ENCODE results near the gene PEAR1. TPM values are rescaled to one million over a fixed set of nuclear protein-coding genes. Genes with fewer than 3 reads are reported as not detected.
"Not testable (repeated sequence)": the region's sequence is repeated elsewhere in the genome, so short reads cannot be mapped to it uniquely, and the experiment has no call there.

PEAR1 gene
- total RNA-seq, 1 donor from 2014 or later, result 0.31 TPM

GRCh38 chr1:156921053-156921529 is 27.6 kb downstream of the PEAR1 start:
- DNase-seq, result no peak

DNA sequence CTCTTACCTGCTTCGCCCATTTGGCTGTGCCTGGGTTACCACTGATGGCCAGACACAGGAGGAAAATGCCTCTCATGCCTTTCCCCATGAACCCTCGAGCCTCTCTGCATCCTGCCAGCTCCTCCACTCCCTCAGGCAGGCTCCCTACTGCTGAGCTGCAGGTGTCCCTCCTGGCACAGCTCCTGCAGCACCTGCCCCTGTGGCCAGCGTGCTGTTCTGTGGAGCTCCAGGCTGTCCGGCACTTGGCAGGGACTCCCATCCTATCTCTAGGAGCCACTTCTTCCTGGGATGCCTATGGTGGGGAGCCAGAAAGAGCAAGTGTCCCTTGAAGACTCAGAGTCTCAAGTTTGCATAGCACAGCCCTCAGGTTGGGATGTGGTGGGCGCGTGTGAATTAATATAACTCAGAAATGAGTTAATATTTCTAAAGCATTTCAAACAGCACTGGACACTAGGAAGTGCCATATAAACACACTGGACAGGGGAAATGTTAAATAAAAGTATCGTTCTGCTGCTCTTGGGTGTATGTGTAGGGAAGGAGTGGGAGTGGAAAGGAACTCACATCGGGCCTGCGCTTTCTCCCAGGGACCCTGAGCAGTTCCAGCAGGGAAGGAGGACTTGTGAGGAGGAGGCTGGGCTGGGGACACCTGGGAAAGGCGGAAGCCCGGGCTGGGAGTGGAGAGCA is 29.6 kb downstream of the PEAR1 start:
- DNase-seq, result no peak

DNA sequence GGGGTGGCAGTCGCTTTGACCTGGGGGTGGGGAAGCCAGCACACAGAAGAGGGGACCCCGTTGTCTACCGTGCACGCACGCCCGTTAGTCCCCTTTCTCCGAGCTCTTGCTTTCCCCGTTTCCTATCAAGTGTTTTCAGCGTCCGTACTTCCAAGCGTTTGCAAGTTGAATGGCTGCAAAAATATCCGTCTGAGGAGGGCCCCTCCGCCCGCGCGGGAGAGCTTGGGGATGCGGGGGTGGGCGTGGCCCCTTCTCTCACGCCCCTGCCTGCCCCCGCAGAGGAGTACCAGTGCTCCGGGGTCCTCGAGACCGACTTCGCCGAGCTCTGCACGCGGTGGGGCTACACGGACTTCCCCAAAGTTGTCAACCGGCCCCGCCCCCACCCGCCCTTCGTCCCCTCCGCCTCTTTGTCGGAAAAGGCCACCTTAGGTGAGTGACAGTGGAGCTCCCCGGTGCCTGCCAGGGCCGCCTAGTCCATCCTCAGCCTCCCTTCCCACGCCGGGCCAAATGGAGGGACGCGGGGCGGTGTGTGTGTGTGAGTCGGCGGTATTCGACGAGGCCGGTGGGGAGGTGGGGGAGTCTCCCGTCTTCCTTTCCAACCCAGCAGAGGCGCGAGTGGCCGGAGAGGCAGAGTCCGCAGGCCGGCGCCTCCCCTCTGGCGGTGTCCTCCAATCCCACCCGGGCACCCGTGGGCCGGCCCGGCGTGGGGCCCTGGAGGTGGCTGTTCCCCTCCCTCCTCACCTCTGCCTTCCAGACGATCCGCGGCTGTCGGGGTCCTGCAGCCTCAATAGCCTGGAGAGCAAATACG is 30.4 kb downstream of the PEAR1 start:
- no peak for DNase-seq

DNA sequence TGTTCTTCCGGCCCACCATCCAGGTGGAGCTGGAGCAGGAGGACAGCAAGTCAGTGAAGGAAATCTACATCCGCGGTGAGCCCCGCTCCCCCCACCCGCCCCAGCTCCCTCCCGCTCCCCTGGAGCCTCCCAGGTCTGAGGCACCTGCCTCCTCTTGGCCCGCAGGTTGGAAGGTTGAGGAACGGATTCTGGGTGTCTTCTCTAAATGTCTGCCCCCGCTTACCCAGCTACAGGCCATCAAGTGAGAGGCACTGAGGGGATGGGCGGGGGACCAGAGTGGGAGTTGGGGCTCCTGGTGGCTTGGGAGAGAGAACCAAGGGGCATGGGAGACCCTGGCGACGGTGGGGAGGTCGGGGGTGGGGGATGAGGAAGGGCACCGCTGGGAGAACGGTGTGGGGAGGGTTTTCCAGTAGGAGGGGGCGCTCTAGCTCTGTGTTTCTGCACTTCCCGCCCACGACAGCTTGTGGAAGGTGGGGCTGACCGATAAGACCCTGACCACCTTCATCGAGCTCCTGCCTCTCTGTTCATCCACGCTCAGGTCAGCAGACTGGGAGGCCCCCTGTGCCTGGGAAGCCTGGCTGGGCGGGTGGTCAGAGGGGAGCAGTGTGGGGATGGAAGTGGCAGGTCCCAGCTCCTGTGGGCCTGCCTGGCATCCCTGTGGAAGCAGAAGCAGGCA is 31.1 kb downstream of the PEAR1 start:
- DNase-seq, result no peak

GRCh38 chr1:156925154-156926010 is 31.9 kb downstream of the PEAR1 start:
- no peak for DNase-seq

DNA sequence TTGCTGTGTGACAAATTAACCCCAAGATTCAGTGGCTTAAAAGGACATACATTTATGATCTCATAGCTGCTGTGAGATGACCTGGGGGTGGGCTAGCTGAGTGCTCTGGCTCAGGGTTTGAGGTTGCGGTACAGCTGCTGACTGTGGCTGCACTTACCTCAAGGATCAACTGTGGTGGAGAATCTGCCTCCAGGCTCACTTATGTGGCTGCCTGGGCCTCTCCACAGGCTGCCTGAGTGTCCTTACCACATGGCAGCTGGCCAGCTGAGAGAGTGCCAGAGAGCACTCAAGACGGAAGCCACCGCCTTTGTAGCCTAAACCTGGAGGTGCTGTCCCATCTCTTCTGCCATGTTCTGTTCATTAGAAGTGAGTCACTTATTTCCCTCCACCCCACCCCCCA is 32.7 kb downstream of the PEAR1 start:
- no peak for DNase-seq

DNA sequence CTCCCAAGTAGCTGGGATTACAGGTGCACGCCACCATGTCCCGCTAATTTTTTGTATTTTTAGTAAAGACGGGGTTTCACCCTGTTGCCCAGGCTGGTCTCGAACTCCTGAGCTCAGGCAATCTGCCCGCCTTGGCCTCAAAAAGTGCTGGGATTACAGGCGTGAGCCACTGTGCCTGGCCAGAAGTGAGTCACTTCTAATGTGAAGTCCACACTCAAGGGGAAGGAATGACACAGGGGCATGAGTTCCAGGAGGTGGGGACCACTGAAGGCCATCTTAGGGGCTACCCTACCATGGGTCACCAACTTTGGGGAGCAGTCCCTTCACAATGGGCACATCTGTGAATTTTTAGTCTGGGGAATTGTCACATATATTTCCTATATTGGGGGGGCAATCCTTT is 33.2 kb downstream of the PEAR1 start:
- not testable (repeated sequence) for DNase-seq

DNA sequence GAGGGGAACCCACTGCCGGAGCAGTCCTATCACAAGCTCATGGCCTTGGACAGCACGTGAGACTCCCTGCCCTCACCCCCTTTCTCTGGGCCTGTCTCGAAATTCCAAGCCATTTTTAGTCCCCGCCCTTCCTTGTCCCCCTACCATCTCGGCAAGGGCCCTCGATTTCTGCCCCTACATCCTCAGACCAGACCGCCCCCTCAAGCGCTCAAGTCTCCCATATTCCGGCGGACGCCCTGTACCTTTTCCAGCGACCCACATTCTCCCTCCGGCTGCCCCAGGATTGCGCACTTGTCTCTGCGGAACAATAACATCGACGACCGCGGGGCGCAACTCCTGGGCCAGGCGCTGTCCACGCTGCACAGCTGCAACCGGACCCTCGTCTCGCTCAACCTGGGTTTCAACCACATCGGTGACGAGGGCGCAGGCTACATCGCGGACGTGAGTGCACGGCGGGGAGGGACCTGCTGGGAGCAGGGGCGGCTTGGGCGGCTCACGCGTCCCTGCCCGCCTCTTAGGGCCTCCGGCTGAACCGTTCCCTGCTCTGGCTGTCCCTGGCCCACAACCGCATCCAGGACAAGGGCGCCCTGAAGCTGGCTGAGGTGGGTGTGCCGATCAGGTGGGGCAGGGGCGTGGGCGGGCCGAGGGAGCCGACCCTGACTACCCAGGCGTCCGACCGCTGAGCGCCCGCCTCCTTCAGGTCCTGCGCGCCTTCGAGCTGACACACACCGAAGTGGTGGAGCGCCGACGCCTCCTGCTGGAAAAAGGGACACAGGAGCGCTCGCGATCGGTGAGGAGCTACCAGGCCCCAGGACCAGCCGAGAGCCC is 33.9 kb downstream of the PEAR1 start:
- no peak for DNase-seq

- DNase-seq, result no peak
These were observed 34.6 kb downstream of the PEAR1 start for GRCh38 chr1:156928043-156928602.

- no peak for DNase-seq
These were observed 36.2 kb downstream of the PEAR1 start for GRCh38 chr1:156929596-156930238.

DNA sequence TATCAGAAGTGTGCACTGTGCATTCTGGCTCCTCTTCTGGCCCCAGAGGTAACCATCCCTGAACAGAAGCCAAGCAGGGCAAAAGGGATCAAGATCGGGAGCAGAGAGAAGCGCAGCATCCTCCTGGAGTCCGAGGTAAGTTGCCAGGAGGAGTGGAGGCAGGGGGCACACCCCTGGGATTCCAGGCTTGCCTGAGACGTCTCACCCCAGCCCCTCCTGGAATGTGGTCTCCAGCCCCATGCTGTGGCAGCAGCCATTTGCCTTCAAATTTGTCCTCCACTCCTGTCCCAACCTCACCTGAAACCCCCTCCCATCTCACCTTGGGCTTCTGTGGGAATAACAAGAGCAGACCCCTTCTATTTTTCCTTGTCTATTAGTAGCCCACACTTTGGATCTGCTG is 37.0 kb downstream of the PEAR1 start:
- DNase-seq, result no peak

DNA sequence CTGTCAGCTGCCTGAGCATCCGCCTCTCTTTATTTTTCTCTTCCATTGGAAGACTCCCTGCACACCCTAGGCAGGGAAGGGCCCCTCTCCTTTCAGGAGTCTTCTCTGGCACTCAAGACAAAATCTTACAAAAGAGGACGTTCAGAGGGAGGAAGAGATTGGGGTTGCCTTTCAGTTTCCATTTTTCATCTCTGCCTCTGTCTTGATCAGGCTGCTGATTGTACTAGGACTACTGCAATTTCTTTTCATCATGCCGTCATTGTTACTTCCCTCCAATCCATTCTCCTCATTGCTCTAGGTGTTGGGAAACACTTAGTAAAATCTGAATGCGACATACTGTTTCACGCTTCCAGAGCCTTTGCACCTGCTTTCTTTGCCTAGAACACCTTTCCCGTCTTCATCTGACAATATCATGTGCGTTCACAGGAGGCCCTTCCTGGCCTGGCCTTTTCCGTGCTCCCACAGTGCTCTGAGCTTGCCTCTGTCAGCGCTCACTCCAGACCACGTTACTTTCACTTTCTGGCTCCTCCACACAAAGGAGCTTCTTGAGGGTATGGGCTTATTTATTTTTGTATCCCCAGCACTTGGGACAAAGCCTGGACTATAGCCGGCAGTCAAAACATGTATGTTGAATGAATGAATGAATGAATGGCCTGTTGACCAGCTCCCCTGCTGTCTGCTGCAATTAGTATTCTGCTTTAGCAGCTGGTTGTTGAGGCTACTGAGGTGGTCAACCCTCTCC is 37.9 kb downstream of the PEAR1 start:
- no peak for DNase-seq

- DNase-seq, result no peak
These were observed 38.6 kb downstream of the PEAR1 start for GRCh38 chr1:156931974-156932710.

GRCh38 chr1:156933136-156933535 is 39.6 kb downstream of the PEAR1 start:
- no peak for DNase-seq

DNA sequence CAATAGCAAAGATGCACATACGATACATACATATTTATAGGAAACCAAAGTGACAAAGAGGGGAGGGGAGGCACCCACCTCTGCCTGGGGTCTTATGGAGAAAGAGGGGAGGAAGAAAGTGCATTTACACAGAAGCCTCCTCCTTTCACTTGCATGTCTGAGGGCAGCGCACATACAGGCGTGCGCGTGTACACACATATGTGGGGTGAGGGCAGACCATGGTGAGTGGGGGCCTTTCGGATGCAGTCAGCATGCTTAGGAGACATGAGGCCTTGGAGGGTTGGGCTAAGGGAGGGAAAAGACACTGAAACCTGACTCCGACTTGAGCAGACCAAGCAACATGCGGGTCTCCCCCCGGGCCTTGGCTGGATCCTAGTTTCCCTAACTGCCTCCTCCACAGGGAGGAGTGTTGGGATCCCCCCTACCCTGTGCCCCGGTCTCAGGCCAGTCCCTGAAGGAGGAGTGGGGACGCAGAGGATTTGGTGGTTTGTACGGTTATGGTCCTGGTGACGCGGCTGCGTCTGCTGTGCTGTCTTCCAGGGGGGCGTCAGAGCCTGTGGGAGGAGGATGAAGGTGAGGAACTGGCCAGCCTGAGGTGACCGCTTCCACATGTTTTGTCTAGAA is 42.1 kb downstream of the PEAR1 start:
- no peak for DNase-seq

DNA sequence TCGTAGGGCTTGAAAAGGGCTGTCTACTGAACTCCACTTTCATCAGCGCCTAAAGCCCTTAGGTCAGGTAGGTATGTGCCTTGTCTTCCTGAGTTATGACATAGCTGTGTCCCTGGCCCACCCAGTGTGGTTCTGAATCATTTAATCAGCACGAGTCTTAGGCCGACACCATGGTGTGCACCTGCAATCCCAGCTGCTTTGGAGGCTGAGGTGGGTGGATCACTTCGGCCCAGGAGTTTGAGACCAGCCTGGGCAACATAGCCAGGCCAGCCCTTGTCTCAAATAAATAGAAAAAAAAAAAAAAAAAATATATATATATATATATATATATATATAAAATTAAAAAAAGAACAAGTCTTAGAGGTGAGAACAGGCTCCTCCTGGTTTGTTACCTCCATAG is 42.7 kb downstream of the PEAR1 start:
- no peak for DNase-seq

DNA sequence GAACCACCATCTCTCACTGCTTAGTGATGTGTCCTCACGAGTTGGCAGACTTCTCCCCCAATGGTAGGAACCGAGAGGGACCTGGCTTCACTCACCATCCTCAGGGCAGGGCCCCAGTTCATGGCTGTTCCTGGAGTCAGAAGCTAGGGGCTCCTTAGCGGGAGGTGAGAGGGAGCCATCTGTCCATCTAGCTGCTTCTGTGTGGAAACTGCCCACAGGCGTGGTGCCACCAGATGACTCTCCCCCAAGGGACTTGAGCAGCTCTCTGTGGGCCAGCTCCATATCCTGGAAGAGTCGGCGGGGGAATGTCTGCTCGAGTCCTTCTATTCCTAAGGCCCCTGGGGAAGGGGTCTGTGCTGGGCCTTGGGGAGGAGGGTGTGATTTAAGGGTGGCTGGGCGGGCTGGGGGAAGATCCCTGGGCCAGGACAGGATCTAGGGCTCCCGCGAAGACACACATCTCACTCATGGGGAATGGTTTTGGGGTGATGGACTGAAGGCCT is 43.3 kb downstream of the PEAR1 start:
- DNase-seq, result no peak

DNA sequence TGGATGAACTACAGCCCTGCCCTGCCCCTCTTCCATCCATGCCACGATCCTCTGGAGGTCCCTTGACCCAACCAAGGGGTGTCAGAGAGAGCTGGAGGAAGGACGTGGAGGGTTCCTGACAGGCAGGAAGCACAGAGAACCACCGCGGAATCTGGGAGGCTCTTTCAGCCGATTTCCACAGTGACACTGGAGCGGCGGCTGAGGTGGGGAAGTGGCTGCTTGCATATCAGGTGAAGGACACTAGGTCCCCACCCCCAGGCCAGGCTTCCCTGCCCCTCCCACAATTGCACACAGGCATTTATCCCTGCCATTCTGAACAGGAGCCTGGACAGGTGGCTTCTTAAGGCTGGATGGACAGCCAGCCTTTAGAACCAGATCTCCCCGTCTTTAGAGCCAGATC is 44.4 kb downstream of the PEAR1 start:
- DNase-seq, result no peak
